G401 (cell line): Measurements from ENCODE around the gene FAM47E. TPM values are rescaled to one million over a fixed set of nuclear protein-coding genes. Genes with fewer than 3 reads are reported as not detected.

Experiments
- DNase-seq: peaks from one replicate; pipeline ENCODE4 v3.0.0-alpha.2; 2015; ENCODE audit warnings: low spot score
- in situ Hi-C: cut with HindIII; loops from 2 replicates; pipeline ENCODE4 v1.10.0; 2016; ENCODE audit warnings: low sequenced_read_pairs, mixed read lengths
- total RNA-seq: library from RNA; depleted of rRNA; stranded (reverse); fragments of >200 nt; shearing (Covaris generic); gene quantifications from 2 replicates; pipeline ENCODE4 v1.2.3, GENCODE V29; 2014; rRNA removed

Gene FAM47E
- total RNA-seq, 1 experiment from 2014 or later, result 0.37 TPM

DNA sequence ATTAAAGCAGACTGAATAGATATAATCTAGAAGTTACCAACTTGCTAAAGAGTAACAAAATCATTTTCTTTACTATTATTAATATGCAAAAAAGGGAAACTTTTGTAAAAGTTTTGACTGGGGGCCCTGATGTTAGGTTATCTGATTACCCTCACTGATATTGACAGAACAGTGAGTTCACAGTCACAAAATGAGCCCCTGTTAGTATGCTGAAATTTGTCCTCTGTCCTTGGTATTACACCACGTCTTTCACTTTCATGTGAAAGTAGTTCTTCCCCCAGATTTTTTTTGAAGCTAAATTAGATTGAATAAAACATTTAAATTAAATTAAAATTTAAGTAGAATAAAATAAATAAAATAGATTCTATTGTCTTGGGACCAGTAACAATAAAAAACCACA is 60.9 kb downstream of the FAM47E start:
- DNase-seq, result no peak
- in situ Hi-C loops, result no loop called here

DNA sequence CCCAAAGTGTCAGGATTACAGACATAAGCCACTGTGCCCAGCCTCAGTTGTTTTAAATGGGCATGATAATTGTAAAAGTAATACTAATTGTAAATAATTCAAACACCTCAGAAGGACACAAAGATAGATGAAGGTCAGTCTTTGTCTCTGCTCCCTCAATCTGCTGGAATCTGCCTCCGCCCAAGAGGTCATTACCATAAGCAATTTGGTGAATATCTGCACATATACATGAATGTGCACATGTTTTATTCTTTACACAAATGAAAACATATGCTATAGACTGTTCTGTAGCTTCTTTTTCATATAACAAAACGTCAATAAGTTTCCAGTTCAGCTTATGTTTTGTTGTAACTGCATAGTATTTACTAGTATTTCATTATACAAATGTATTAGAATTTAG is 62.0 kb downstream of the FAM47E start:
- DNase-seq, result no peak
- in situ Hi-C loops, result no loop called here

DNA sequence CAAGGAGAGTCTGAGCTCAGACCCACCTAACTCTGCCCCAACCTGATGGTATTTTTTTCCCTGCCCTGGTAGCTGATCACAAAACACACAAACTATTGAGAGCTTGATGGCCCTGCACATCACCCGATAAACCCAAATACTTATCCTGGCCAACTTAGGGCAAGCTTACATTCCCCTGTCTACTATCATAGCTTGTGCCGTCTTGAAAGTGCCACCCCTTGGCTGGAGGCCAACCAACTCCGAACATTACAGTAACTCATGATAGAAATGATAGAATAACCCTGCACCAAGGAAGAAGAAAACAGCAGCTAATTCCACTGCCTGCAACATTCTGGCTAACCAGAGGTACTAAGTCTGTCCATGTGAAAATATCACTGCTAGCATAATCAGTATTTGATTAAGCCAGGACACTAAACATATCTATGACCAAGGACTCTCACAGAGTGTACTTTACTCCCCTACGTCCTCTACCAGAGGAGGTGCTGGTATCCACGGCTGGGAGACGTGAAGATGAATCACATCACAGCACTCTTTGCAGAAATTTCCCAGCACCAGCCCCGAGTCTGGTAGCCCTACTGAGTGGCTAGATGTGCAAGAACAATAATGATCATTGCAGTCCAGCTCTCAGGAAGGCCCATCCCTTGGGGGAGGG is 63.9 kb downstream of the FAM47E start:
- DNase-seq, result no peak
- in situ Hi-C loops, result no loop called here

DNA sequence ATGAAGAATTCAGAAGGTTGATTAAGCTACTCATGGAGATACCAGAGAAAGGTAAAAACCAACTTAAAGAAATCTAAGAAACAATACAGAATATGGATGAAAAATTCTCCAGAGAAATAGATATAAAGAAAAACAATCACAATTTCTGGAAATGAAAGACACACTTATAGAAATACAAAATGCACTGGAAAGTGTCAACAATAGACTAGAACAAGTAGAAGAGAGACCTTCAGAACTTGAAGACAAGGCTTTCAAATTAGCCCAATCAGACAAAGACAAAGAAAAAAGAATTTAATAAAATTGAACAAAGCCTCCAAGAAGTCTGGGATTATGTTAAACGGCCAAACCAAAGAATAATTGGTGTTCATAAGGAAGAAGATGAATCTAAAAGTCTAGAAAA is 64.6 kb downstream of the FAM47E start:
- no peak for DNase-seq
- in situ Hi-C loops, result no loop called here

DNA sequence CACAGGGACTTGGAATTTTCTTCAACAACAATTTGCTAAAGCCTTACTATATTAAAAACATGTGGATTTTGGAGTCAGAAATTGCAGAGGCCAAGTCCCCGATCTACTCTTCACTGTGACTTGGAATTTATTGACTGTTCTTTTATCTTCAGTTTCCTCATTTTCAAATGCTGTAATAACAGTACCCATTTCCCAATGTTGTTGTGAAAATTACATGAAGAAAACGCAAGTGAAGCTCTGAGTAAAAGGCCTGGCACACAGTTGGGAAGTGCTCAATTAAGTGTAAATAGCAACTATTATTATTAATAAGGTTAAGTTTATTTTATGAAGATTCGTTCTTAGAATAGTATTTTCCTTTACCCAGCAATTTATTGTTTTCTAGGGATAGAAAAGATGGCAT is 70.7 kb downstream of the FAM47E start:
- in situ Hi-C loops, result no loop called here
- DNase-seq, result no peak

DNA sequence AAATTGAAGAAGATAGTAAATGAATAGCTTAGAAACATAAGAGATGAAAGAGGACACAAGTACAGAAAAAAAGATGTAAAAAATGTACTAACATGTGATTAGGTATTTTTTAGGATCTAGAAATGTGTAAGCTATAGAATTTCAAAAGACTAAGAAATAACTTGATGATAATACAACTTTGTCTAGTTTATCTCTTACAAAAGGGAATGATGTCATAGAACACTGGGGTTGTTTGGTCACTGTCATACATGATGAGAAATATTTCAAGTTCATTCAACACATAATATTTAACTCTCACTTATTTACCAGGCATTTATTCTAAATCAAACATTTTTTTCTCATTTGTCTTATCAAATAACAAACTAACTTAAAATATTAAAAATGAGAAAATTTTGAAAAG is 73.6 kb downstream of the FAM47E start:
- in situ Hi-C loops, result no loop called here
- no peak for DNase-seq

DNA sequence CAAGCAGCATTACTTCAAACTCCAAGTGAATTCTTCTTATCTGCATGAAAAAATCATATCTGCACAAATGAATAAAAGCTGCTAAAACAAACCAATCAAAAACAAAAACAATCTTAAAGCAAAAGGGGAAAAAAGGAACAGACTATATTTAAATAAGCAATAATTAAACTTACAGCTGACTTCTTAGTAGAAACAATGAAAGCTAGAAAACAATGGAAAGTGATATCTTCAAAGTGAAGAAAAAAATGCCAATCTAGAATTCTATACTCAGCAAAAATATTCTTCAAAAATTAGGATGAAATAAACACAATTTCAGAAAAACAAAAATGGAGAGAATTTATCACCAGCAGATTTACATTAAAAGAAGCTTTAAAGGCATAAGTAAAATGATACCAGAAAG is 75.0 kb downstream of the FAM47E start:
- DNase-seq, result no peak
- in situ Hi-C loops, result no loop called here

Other genes starting within 250 kb of the FAM47E start
- gene CXCL9, start 244.2 kb upstream of the FAM47E start, total RNA-seq, result not detected in 2 replicates
- not detected in 2 replicates for gene CXCL10, start 228.2 kb upstream of the FAM47E start, total RNA-seq
- not detected in 2 replicates for gene CXCL11, start 215.7 kb upstream of the FAM47E start, total RNA-seq
- not detected in 2 replicates for gene ART3, start 177.0 kb upstream of the FAM47E start, total RNA-seq
- 78.2 and 130 TPM in 2 replicates for gene NUP54, start 103.3 kb upstream of the FAM47E start, total RNA-seq
- gene SCARB2, start 37.9 kb upstream of the FAM47E start, total RNA-seq, result 39.9 and 61.3 TPM in 2 replicates
- gene STBD1, start 55.0 kb downstream of the FAM47E start, total RNA-seq, result 0.25 and 0.92 TPM in 2 replicates
- not detected in 2 replicates for gene CCDC158, start 169.4 kb downstream of the FAM47E start, total RNA-seq
- gene SHROOM3, start 183.5 kb downstream of the FAM47E start, total RNA-seq, result 58.4 and 66.0 TPM in 2 replicates